Stimulated activated naive B cell treated with anti-CD40 and anti-IgM and Interleukin-4, amounts not matched to agents 10 μg/mL and 1 μg/mL and 100 μg/mL, for 72 hours (primary cell): ENCODE measurements around the gene ADGRA3.

Source experiments
- ATAC-seq, 2 donors: fragments of 150-1000 bp; cut with Tn5 transposase; replicated peaks; 2 replicates each; pipeline ENCODE4 v1.10.0; 2021; ENCODE audit warnings: moderate library complexity in 1 of 2
- DNase-seq: peaks from one replicate; pipeline ENCODE4 v3.0.0; 2021
- H3K27ac Mint-ChIP-seq: one replicate; pipeline ENCODE4 v1.8.0; 2022; ENCODE audit warnings: mild to moderate bottlenecking, mixed read lengths
- H3K27me3 Mint-ChIP-seq, 2 donors: one replicate each; pipeline ENCODE4 v1.8.0; 2022; ENCODE audit warnings: mixed read lengths in 2 of 2
- H3K36me3 Mint-ChIP-seq, 2 donors: one replicate each; pipeline ENCODE4 v1.8.0; 2022; ENCODE audit warnings: mixed read lengths in 2 of 2, mild to moderate bottlenecking in 1 of 2
- H3K4me1 Mint-ChIP-seq, 2 donors: one replicate each; pipeline ENCODE4 v1.8.0; 2022; ENCODE audit warnings: mixed read lengths in 2 of 2, mild to moderate bottlenecking in 1 of 2
- H3K4me3 Mint-ChIP-seq, 2 donors: one replicate each; pipeline ENCODE4 v1.8.0; 2022; ENCODE audit warnings: mild to moderate bottlenecking in 2 of 2, mixed read lengths in 2 of 2, moderate library complexity in 1 of 2
- H3K9me3 Mint-ChIP-seq, 2 donors: one replicate each; pipeline ENCODE4 v1.8.0; 2022; ENCODE audit warnings: mixed read lengths in 2 of 2, mild to moderate bottlenecking in 1 of 2

The ADGRA3 gene

GRCh38 chr4:22515888-22516541, at the start of gene ADGRA3:
ADGRA3 (minus strand) TSS chr4:22516066; CDS start chr4:22515784, 282 bp downstream.
- Mint-ChIP-seq H3K4me1 (peaks cover 9 to 19% of the 10 kb centered on the region in 2 donors), H3K4me3 (peak within 1 kb of the TSS; percentile 88 to 91), H3K36me3 (peaks cover 0 to 2% of the 10 kb centered on the region in 2 donors), H3K9me3 (no peaks in the 10 kb centered on the region), H3K27me3 (peaks cover 31 to 39% of the 10 kb centered on the region in 2 donors), H3K27ac (peak within 1 kb of the TSS; percentile 60)
- peak; percentile 7 for DNase-seq
- peak; percentile 74 to 76 for ATAC-seq

- no peak overlapping the region for H3K4me3 Mint-ChIP-seq
- no peak for DNase-seq
- H3K27ac Mint-ChIP-seq = no peak overlapping the region
- peaks cover 0 to 4% of the 10 kb centered on the region in 2 donors for H3K27me3 Mint-ChIP-seq
- peaks cover 0 to 1% of the 10 kb centered on the region in 2 donors for H3K4me1 Mint-ChIP-seq
- no peaks in the 10 kb centered on the region for H3K36me3 Mint-ChIP-seq
- peaks cover 0 to 1% of the 10 kb centered on the region in 2 donors for H3K9me3 Mint-ChIP-seq
- ATAC-seq = no peak
Observed at GRCh38 chr4:22556495-22556894, 40.6 kb upstream of the ADGRA3 start.

- H3K27me3 Mint-ChIP-seq = no peaks in the 10 kb centered on the region
- H3K4me1 Mint-ChIP-seq = peaks cover 0 to 1% of the 10 kb centered on the region in 2 donors
- ATAC-seq (no peak), DNase-seq (no peak)
- no peaks in the 10 kb centered on the region for H3K36me3 Mint-ChIP-seq
- peaks cover 0 to 1% of the 10 kb centered on the region in 2 donors for H3K9me3 Mint-ChIP-seq
- H3K27ac Mint-ChIP-seq = no peak overlapping the region
- H3K4me3 Mint-ChIP-seq = no peak overlapping the region
Observed at GRCh38 chr4:22554670-22555069, 38.8 kb upstream of the ADGRA3 start.

- DNase-seq (no peak), ATAC-seq (no peak)
- Mint-ChIP-seq H3K9me3 (peaks cover 0 to 1% of the 10 kb centered on the region in 2 donors), H3K4me1 (peaks cover 0 to 1% of the 10 kb centered on the region in 2 donors), H3K4me3 (no peak overlapping the region), H3K27ac (no peak overlapping the region), H3K27me3 (no peaks in the 10 kb centered on the region), H3K36me3 (no peaks in the 10 kb centered on the region)
Observed at GRCh38 chr4:22553560-22553959, 37.7 kb upstream of the ADGRA3 start.

- Mint-ChIP-seq H3K27me3 (no peaks in the 10 kb centered on the region), H3K4me1 (peaks cover 0 to 1% of the 10 kb centered on the region in 2 donors), H3K36me3 (no peaks in the 10 kb centered on the region), H3K27ac (no peak overlapping the region), H3K9me3 (peaks cover 0 to 1% of the 10 kb centered on the region in 2 donors), H3K4me3 (no peak overlapping the region)
- no peak for ATAC-seq
- no peak for DNase-seq
Observed at GRCh38 chr4:22552812-22553211, 36.9 kb upstream of the ADGRA3 start.

GRCh38 chr4:22551550-22551949, 35.7 kb upstream of the ADGRA3 start:
- DNase-seq (no peak), ATAC-seq (no peak)
- Mint-ChIP-seq H3K9me3 (peaks cover 8% of the 10 kb centered on the region in 2 donors), H3K4me1 (peaks cover 0 to 1% of the 10 kb centered on the region in 2 donors), H3K36me3 (no peaks in the 10 kb centered on the region), H3K27me3 (no peaks in the 10 kb centered on the region), H3K27ac (no peak overlapping the region), H3K4me3 (no peak overlapping the region)

GRCh38 chr4:22546299-22546698, 30.4 kb upstream of the ADGRA3 start:
- ATAC-seq (no peak), DNase-seq (no peak)
- no peaks in the 10 kb centered on the region for H3K27me3 Mint-ChIP-seq
- no peaks in the 10 kb centered on the region for H3K36me3 Mint-ChIP-seq
- no peak overlapping the region for H3K4me3 Mint-ChIP-seq
- H3K9me3 Mint-ChIP-seq = peaks cover 20 to 23% of the 10 kb centered on the region in 2 donors
- H3K27ac Mint-ChIP-seq = no peak overlapping the region
- no peaks in the 10 kb centered on the region for H3K4me1 Mint-ChIP-seq

GRCh38 chr4:22539251-22539650, 23.4 kb upstream of the ADGRA3 start:
- Mint-ChIP-seq H3K9me3 (peaks cover 8 to 10% of the 10 kb centered on the region in 2 donors), H3K36me3 (no peaks in the 10 kb centered on the region), H3K4me3 (no peak overlapping the region), H3K27ac (no peak overlapping the region), H3K27me3 (peaks cover 0 to 4% of the 10 kb centered on the region in 2 donors), H3K4me1 (no peaks in the 10 kb centered on the region)
- no peak for ATAC-seq
- DNase-seq = no peak

- H3K4me3 Mint-ChIP-seq = no peak overlapping the region
- peaks cover 0 to 4% of the 10 kb centered on the region in 2 donors for H3K27me3 Mint-ChIP-seq
- no peak for DNase-seq
- H3K36me3 Mint-ChIP-seq = no peaks in the 10 kb centered on the region
- peaks cover 11 to 16% of the 10 kb centered on the region in 2 donors for H3K9me3 Mint-ChIP-seq
- no peaks in the 10 kb centered on the region for H3K4me1 Mint-ChIP-seq
- ATAC-seq = no peak
- H3K27ac Mint-ChIP-seq = no peak overlapping the region
Observed at GRCh38 chr4:22537864-22538263, 22.0 kb upstream of the ADGRA3 start.

GRCh38 chr4:22534374-22534773, 18.5 kb upstream of the ADGRA3 start:
- H3K4me3 Mint-ChIP-seq = no peak overlapping the region
- no peak overlapping the region for H3K27ac Mint-ChIP-seq
- DNase-seq = no peak
- H3K36me3 Mint-ChIP-seq = no peaks in the 10 kb centered on the region
- no peak for ATAC-seq
- peaks cover 0 to 4% of the 10 kb centered on the region in 2 donors for H3K27me3 Mint-ChIP-seq
- H3K9me3 Mint-ChIP-seq = peaks cover 12 to 19% of the 10 kb centered on the region in 2 donors
- H3K4me1 Mint-ChIP-seq = no peaks in the 10 kb centered on the region

- Mint-ChIP-seq H3K4me1 (no peaks in the 10 kb centered on the region), H3K9me3 (peaks cover 12 to 17% of the 10 kb centered on the region in 2 donors), H3K4me3 (no peak overlapping the region), H3K27me3 (peaks cover 0 to 4% of the 10 kb centered on the region in 2 donors), H3K36me3 (no peaks in the 10 kb centered on the region), H3K27ac (no peak overlapping the region)
- ATAC-seq = no peak
- DNase-seq = no peak
Observed at GRCh38 chr4:22532896-22533295, 17.0 kb upstream of the ADGRA3 start.

- no peak for DNase-seq
- no peak overlapping the region for H3K4me3 Mint-ChIP-seq
- H3K27ac Mint-ChIP-seq = no peak overlapping the region
- no peak for ATAC-seq
- H3K9me3 Mint-ChIP-seq = peaks cover 12 to 15% of the 10 kb centered on the region in 2 donors
- H3K27me3 Mint-ChIP-seq = peaks cover 0 to under 1% of the 10 kb centered on the region in 2 donors
- H3K36me3 Mint-ChIP-seq = no peaks in the 10 kb centered on the region
- no peaks in the 10 kb centered on the region for H3K4me1 Mint-ChIP-seq
Observed at GRCh38 chr4:22532117-22532516, 16.3 kb upstream of the ADGRA3 start.

GRCh38 chr4:22531311-22532019, 15.6 kb upstream of the ADGRA3 start:
- Mint-ChIP-seq H3K4me1 (no peaks in the 10 kb centered on the region), H3K36me3 (no peaks in the 10 kb centered on the region), H3K4me3 (no peak overlapping the region), H3K27me3 (no peaks in the 10 kb centered on the region), H3K27ac (no peak overlapping the region), H3K9me3 (peaks cover 12 to 15% of the 10 kb centered on the region in 2 donors)
- no peak for ATAC-seq
- no peak for DNase-seq

- Mint-ChIP-seq H3K36me3 (no peaks in the 10 kb centered on the region), H3K4me1 (no peaks in the 10 kb centered on the region), H3K9me3 (peaks cover 0 to under 1% of the 10 kb centered on the region in 2 donors), H3K27ac (no peak overlapping the region), H3K27me3 (no peaks in the 10 kb centered on the region), H3K4me3 (no peak overlapping the region)
- DNase-seq = no peak
- no peak for ATAC-seq
Observed at GRCh38 chr4:22524895-22525294, 9.0 kb upstream of the ADGRA3 start.
